Measurements from ENCODE around the gene PRDM2. TPM values are rescaled to one million over a fixed set of nuclear protein-coding genes. Genes with fewer than 3 reads are reported as not detected.

The PRDM2 gene
- total RNA-seq, 1 experiment from 2014 or later = 64.2 TPM

- no TSS peak for BruUV-seq (replicated peaks)
- no peak for TF ChIP-seq EZH2 (IDR thresholded peaks at IDR 0.05; ENCODE audit: borderline replicate concordance, low read depth, low read length, poor library complexity, severe bottlenecking)
- TF ChIP-seq, protein P1, sequence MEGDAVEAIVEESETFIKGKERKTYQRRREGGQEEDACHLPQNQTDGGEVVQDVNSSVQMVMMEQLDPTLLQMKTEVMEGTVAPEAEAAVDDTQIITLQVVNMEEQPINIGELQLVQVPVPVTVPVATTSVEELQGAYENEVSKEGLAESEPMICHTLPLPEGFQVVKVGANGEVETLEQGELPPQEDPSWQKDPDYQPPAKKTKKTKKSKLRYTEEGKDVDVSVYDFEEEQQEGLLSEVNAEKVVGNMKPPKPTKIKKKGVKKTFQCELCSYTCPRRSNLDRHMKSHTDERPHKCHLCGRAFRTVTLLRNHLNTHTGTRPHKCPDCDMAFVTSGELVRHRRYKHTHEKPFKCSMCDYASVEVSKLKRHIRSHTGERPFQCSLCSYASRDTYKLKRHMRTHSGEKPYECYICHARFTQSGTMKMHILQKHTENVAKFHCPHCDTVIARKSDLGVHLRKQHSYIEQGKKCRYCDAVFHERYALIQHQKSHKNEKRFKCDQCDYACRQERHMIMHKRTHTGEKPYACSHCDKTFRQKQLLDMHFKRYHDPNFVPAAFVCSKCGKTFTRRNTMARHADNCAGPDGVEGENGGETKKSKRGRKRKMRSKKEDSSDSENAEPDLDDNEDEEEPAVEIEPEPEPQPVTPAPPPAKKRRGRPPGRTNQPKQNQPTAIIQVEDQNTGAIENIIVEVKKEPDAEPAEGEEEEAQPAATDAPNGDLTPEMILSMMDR (conservative IDR thresholded peaks at IDR 0.05; ENCODE audit: low read depth, low read length) = no peak
- Histone ChIP-seq H3K27me3 (replicated peaks; ENCODE audit: insufficient read depth, low read depth, low read length, poor library complexity) (no peaks in the 10 kb centered on the region), H3K4me1 (ENCODE audit: insufficient read depth, low read length, poor library complexity, severe bottlenecking) (peaks cover 17% of the 10 kb centered on the region), H3K4me3 (ENCODE audit: low read depth, low read length, poor library complexity, severe bottlenecking) (no peak overlapping the region), H3K9me3 (ENCODE audit: low read depth, low read length, poor library complexity, severe bottlenecking) (no peaks in the 10 kb centered on the region), H3K27ac (ENCODE audit: low read depth, low read length, poor library complexity, severe bottlenecking) (no peak overlapping the region), H3K36me3 (ENCODE audit: insufficient read depth, low read length, poor library complexity, severe bottlenecking) (no peaks in the 10 kb centered on the region)
- ChIA-PET POLR2A (ENCODE audit: low non-redundant PET) (interaction anchor here (0.7 kb wide), 2 partner anchors 14 to 26 kb away, joined by 3 to 6 read pairs; no protein-coding TSS in a partner anchor), CTCF (no interaction called here)
- intact Hi-C loops (cut with micrococcal nuclease; ENCODE audit: unreplicated experiment) = no loop called here
- DNase-seq (ENCODE audit: low spot score) = no peak
Measured at GRCh38 chr1:13707164-13707563, 7.2 kb downstream of the PRDM2 start.

DNA sequence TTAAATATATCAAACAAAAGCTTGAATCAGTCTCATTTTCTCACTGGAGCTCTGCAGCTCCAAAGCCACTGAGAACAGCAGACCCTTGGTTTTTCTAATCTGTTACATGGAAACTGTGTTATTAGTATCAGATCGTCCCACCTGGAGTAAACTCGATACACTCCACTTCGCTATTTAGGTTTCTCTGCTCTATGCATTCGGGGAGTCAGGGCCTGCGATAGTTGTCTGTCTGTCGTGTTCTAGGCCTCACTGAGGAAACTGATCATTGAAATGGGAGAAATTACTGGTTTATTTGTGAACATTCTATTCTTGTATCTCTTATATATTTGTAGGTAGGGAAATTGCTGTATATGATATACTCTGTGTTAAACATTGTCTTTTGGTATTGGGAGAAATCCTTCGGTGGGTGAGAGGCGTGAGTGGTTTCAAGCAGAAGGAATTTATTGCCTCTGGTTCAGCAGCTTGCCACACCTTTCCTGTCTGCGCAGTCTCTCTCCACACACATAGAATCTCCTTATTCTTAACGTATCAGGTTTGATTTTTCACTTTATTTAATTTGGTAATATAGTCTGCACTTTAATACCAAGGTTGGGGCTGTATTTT lies 8.5 kb downstream of the PRDM2 start:
- Histone ChIP-seq H3K9me3 (ENCODE audit: low read depth, low read length, poor library complexity, severe bottlenecking) (no peaks in the 10 kb centered on the region), H3K27ac (ENCODE audit: low read depth, low read length, poor library complexity, severe bottlenecking) (no peak overlapping the region), H3K36me3 (ENCODE audit: insufficient read depth, low read length, poor library complexity, severe bottlenecking) (no peaks in the 10 kb centered on the region), H3K4me1 (ENCODE audit: insufficient read depth, low read length, poor library complexity, severe bottlenecking) (peaks cover 15% of the 10 kb centered on the region), H3K4me3 (ENCODE audit: low read depth, low read length, poor library complexity, severe bottlenecking) (no peak overlapping the region), H3K27me3 (replicated peaks; ENCODE audit: insufficient read depth, low read depth, low read length, poor library complexity) (no peaks in the 10 kb centered on the region)
- BruUV-seq (replicated peaks) = no TSS peak
- CTCF ChIA-PET = no interaction called here
- no peak for DNase-seq (ENCODE audit: low spot score)
- intact Hi-C loops (cut with micrococcal nuclease; ENCODE audit: unreplicated experiment) = no loop called here
- POLR2A ChIA-PET (ENCODE audit: low non-redundant PET) = no interaction called here
- TF ChIP-seq, protein P1 (conservative IDR thresholded peaks at IDR 0.05; ENCODE audit: low read depth, low read length) = no peak
- TF ChIP-seq EZH2 (IDR thresholded peaks at IDR 0.05; ENCODE audit: borderline replicate concordance, low read depth, low read length, poor library complexity, severe bottlenecking) = no peak

GRCh38 chr1:13710086-13710485 lies 10.1 kb downstream of the PRDM2 start:
- Histone ChIP-seq H3K4me3 (ENCODE audit: low read depth, low read length, poor library complexity, severe bottlenecking) (no peak overlapping the region), H3K9me3 (ENCODE audit: low read depth, low read length, poor library complexity, severe bottlenecking) (no peaks in the 10 kb centered on the region), H3K27me3 (replicated peaks; ENCODE audit: insufficient read depth, low read depth, low read length, poor library complexity) (no peaks in the 10 kb centered on the region), H3K36me3 (ENCODE audit: insufficient read depth, low read length, poor library complexity, severe bottlenecking) (no peaks in the 10 kb centered on the region), H3K27ac (ENCODE audit: low read depth, low read length, poor library complexity, severe bottlenecking) (no peak overlapping the region), H3K4me1 (ENCODE audit: insufficient read depth, low read length, poor library complexity, severe bottlenecking) (peaks cover 7% of the 10 kb centered on the region)
- ChIA-PET POLR2A (ENCODE audit: low non-redundant PET) (no interaction called here), CTCF (no interaction called here)
- intact Hi-C loops (cut with micrococcal nuclease; ENCODE audit: unreplicated experiment) = loop anchor here (5.0 kb wide), 1 partner anchor 37 kb away; no protein-coding TSS in a partner anchor
- no TSS peak for BruUV-seq (replicated peaks)
- TF ChIP-seq EZH2 (IDR thresholded peaks at IDR 0.05; ENCODE audit: borderline replicate concordance, low read depth, low read length, poor library complexity, severe bottlenecking) = no peak
- TF ChIP-seq, protein P1 (conservative IDR thresholded peaks at IDR 0.05; ENCODE audit: low read depth, low read length) = no peak
- DNase-seq (ENCODE audit: low spot score) = no peak
